GM12878 (cell line): ENCODE data around the gene TCERG1L. TPM values are rescaled to one million over a fixed set of nuclear protein-coding genes. Genes with fewer than 3 reads are reported as not detected.

Experiments
- ATAC-seq: fragments of 200-7000 bp; cut with Tn5 transposase; 3 replicates; pipeline ENCODE4 v1.9.1; 2020; ENCODE audit warnings: mild to moderate bottlenecking, moderate library complexity
- BruUV-seq: library from RNA; stranded (reverse); fragments of 400-500 nt; replicated peaks from 2 replicates; lab custom pipeline; 2021; lab: Mats Ljungman, UMichigan
- CTCF ChIA-PET: fragments of 300-600 bp; sonication (Branson Sonifier 250); formaldehyde crosslinking; extraction: SDS; loops from one replicate; lab custom pipeline; 2021; ENCODE audit warnings: inconsistent platforms; lab: Yijun Ruan, JAX
- POLR2A ChIA-PET: fragments of 350-600 bp; formaldehyde crosslinking; extraction: SDS; loops from one replicate; lab custom pipeline; 2021; ENCODE audit warnings: inconsistent platforms; lab: Charles Lee
- RAD21 ChIA-PET: fragments of 300-600 bp; sonication (Branson Sonifier 250); formaldehyde crosslinking; loops from one replicate; lab custom pipeline; 2023; ENCODE audit warnings: antibody characterized with exemption; ENCODE audit not compliant: unreplicated experiment; lab: Charles Lee
- SMC1A ChIA-PET: fragments of 300-600 bp; sonication (Branson Sonifier 250); formaldehyde crosslinking; loops from one replicate; lab custom pipeline; 2023; ENCODE audit not compliant: unreplicated experiment, uncharacterized antibody; lab: Charles Lee
- DNase-seq: peaks from one replicate; pipeline ENCODE4 v3.0.0-alpha.2; 2011; ENCODE audit warnings: low read depth, low spot score
- FAIRE-seq: peaks from 3 replicates; lab custom pipeline; 2011; peaks lifted over from hg19 to GRCh38; lab: Jason Lieb, UNC
- H2AFZ ChIP-seq: 2 replicates; pipeline ENCODE4 v1.6.0; 2011; ENCODE audit warnings: low read depth, low read length, control low read depth; ENCODE audit not compliant: control insufficient read depth
- H3K27ac ChIP-seq: 2 replicates; pipeline ENCODE4 v1.5.1; 2011; ENCODE audit warnings: control low read depth; ENCODE audit not compliant: control insufficient read depth, insufficient read depth
- H3K27me3 ChIP-seq, 2 experiments: replicated peaks in 1 of 2; 2 replicates each; pipeline versions ENCODE4 v1.6.0 to v1.6.1; 2011; ENCODE audit warnings: low read length in 1 of 2; ENCODE audit not compliant: control insufficient read depth in 2 of 2, insufficient read depth in 2 of 2
- H3K36me3 ChIP-seq, 2 experiments: 2 replicates each; pipeline ENCODE4 v1.5.1; 2011; ENCODE audit warnings: low read length in 1 of 2; ENCODE audit not compliant: control insufficient read depth in 2 of 2, insufficient read depth in 2 of 2
- H3K4me1 ChIP-seq: 2 replicates; pipeline ENCODE4 v1.6.1; 2011; ENCODE audit warnings: mild to moderate bottlenecking, low read length, moderate library complexity, mixed read lengths; ENCODE audit not compliant: control insufficient read depth, insufficient read depth
- H3K4me2 ChIP-seq: 2 replicates; pipeline ENCODE4 v1.6.0; 2011; ENCODE audit warnings: control low read depth; ENCODE audit not compliant: control insufficient read depth, insufficient read depth
- H3K4me3 ChIP-seq: fragments of 200-600 bp; sonication (generic); 2 replicates; pipeline ENCODE4 v1.5.1; 2016
- H3K79me2 ChIP-seq: 2 replicates; pipeline ENCODE4 v1.6.0; 2011; ENCODE audit warnings: low read length; ENCODE audit not compliant: control insufficient read depth, insufficient read depth
- H3K9ac ChIP-seq: 2 replicates; pipeline ENCODE4 v1.8.0; 2011; ENCODE audit warnings: low read length, control low read depth, mixed read lengths; ENCODE audit not compliant: control insufficient read depth, insufficient read depth
- H3K9me3 ChIP-seq: replicated peaks from 3 replicates; pipeline ENCODE4 v1.5.1; 2011; ENCODE audit warnings: mild to moderate bottlenecking, low read length; ENCODE audit not compliant: control insufficient read depth, insufficient read depth
- H4K20me1 ChIP-seq: 2 replicates; pipeline ENCODE4 v1.6.0; 2011; ENCODE audit not compliant: control insufficient read depth, insufficient read depth
- BACH1 ChIP-seq: fragments of 450-650 bp; IDR thresholded peaks from 2 replicates; pipeline ENCODE4 v1.6.1; 2017; ENCODE audit warnings: mild to moderate bottlenecking, borderline replicate concordance
- JUNB ChIP-seq: IDR thresholded peaks from 2 replicates; pipeline ENCODE4 v1.6.1; 2016; ENCODE audit warnings: antibody characterized with exemption, mild to moderate bottlenecking
- KLF5 ChIP-seq: fragments of 450-650 bp; IDR thresholded peaks from 2 replicates; pipeline ENCODE4 v1.6.1; 2014; ENCODE audit warnings: mild to moderate bottlenecking; ENCODE audit not compliant: partially characterized antibody
- NBN ChIP-seq: fragments of 450-650 bp; IDR thresholded peaks from 2 replicates; pipeline ENCODE4 v1.6.1; 2016
- PAX8 ChIP-seq: fragments of 450-650 bp; IDR thresholded peaks from 2 replicates; pipeline ENCODE4 v1.6.1; 2017; ENCODE audit warnings: mild to moderate bottlenecking, moderate library complexity
- PML ChIP-seq: IDR thresholded peaks from 2 replicates; pipeline ENCODE4 v1.6.1; 2012; ENCODE audit warnings: low read length, inconsistent platforms
- POLR2AphosphoS5 ChIP-seq: IDR thresholded peaks from 2 replicates; pipeline ENCODE4 v1.6.1; 2011; ENCODE audit warnings: mild to moderate bottlenecking, low read length, inconsistent platforms
- RAD51 ChIP-seq: fragments of 450-650 bp; IDR thresholded peaks from 2 replicates; pipeline ENCODE4 v1.6.1; 2016; ENCODE audit warnings: moderate library complexity, mild to moderate bottlenecking, inconsistent platforms
- SMC3 ChIP-seq: IDR thresholded peaks from 2 replicates; pipeline ENCODE4 v1.6.1; 2011; ENCODE audit warnings: low read length, improper control_type of control experiment, borderline replicate concordance
- TBL1XR1 ChIP-seq: IDR thresholded peaks from 2 replicates; pipeline ENCODE4 v1.6.1; 2012; ENCODE audit warnings: low read depth, low read length, improper control_type of control experiment
- WGBS: methylation state at CpG from one replicate; pipeline ENCODE4 v1.1.6; 2016; ENCODE audit warnings: low lambda C conversion rate; ENCODE audit not compliant: insufficient replicate concordance, insufficient coverage; ENCODE audit errors: missing lambda C conversion rate; 5-methylcytosine and 5-hydroxymethylcytosine counted together
- in situ Hi-C: fragments of 300-500 bp; cut with MboI; formaldehyde crosslinking; loops from 9 replicates; pipeline ENCODE4 v1.14.3; 2018; ENCODE audit warnings: mixed read lengths
- intact Hi-C: fragments of 100-400 bp; cut with micrococcal nuclease; formaldehyde crosslinking; loops from one replicate; pipeline ENCODE4 v1.14.2; 2022; ENCODE audit not compliant: unreplicated experiment
- polyA plus RNA-seq, 11 experiments: library from polyadenylated mRNA; depleted of rRNA in 4 of 11; unstranded in 6 of 11; stranded (reverse) in 5 of 11; fragments of >200 nt; fragmentation: Nextera tagmentation in 4 of 11; fragmentation: Illumina TruSeq in 1 of 11; extraction: Ambion mirVana in 4 of 11; extraction: Trizol in 1 of 11; gene quantifications; 1 replicate in 1 of 11; 2 replicates in 10 of 11; pipeline versions ENCODE4 v1.2.1 to v1.2.3, GENCODE V29; 2011 to 2016; ENCODE audit warnings: inconsistent platforms in 2 of 11, missing spikeins in 2 of 11, low read depth in 1 of 11
- total RNA-seq, 4 experiments: library from RNA; depleted of rRNA in 3 of 4; stranded (reverse); fragments of >200 nt in 3 of 4; fragmentation: Illumina TruSeq in 1 of 4; extraction: Trizol in 1 of 4; gene quantifications; 2 replicates each; pipeline versions ENCODE4 v1.2.1 to v1.2.3, GENCODE V29; 2013 to 2021
- TF ChIP-seq, protein P1 (sequence below): fragments of 450-650 bp; IDR thresholded peaks from 2 replicates; pipeline ENCODE4 v1.6.1; 2017; ENCODE audit warnings: mild to moderate bottlenecking, moderate library complexity
- TF ChIP-seq, protein P2 (sequence below): fragments of 450-650 bp; IDR thresholded peaks from 2 replicates; pipeline ENCODE4 v1.6.1; 2018; ENCODE audit warnings: borderline replicate concordance, mild to moderate bottlenecking; ENCODE audit not compliant: partially characterized antibody
- TF ChIP-seq, protein P3 (sequence below): fragments of 450-650 bp; IDR thresholded peaks from 2 replicates; pipeline ENCODE4 v1.6.1; 2017; ENCODE audit warnings: low read depth, mild to moderate bottlenecking, moderate library complexity
- TF ChIP-seq, protein P4 (sequence below): IDR thresholded peaks from 2 replicates; pipeline ENCODE4 v1.6.1; 2011; ENCODE audit warnings: borderline replicate concordance, low read depth, mild to moderate bottlenecking, moderate library complexity, low read length; ENCODE audit not compliant: insufficient read depth, poor library complexity, severe bottlenecking

TCERG1L gene
- total and polyA plus RNA-seq, 10 of the 15 experiments (the other 5 are each of a cell fraction or from before 2014, with no cell fraction given) = not detected

DNA sequence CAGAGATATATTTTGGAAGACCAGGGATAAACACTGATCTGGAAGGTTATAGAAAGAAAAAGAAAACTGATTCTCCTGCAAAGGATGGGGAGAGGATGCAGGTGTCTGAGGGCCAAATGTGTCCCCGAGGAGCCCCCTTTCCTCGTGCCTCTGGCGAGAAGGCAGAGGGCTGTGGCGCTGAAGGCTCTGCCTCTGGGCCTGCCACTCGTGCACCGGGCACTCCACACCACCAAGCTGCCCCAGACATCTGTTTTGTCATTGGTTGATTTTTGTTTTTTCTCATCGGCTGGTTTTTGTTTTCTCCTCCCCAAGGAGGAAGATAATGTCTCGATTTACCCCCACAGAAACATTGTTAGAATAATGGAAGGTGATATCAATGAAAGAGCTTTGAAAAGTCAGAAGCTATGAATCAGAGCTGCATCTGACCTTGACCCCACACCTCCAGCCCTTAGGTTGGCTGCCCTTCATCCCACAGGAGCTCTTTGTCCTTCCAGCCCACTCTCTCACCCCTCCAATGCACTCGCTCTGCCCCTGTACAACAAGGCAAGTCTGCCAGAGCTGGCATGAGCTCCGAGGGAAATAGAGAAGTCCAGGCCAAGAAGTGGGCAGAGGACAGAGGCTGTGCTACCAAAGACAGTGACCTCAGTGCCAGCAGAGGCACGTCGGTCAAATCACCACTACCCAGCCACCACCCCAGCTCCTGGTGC lies 124.8 kb downstream of the TCERG1L start:
- Histone ChIP-seq H3K4me2 (no peak overlapping the region), H3K27me3 (no peaks in the 10 kb centered on the region), H3K9me3 (no peaks in the 10 kb centered on the region), H3K4me3 (no peak overlapping the region), H4K20me1 (no peaks in the 10 kb centered on the region), H3K9ac (no peak overlapping the region), H3K27ac (no peak overlapping the region), H3K4me1 (no peaks in the 10 kb centered on the region), H3K36me3 (no peaks in the 10 kb centered on the region), H3K79me2 (no peaks in the 10 kb centered on the region), H2AFZ (no peak overlapping the region)
- FAIRE-seq (no peak), ATAC-seq (no peak), DNase-seq (no peak)
- SMC1A ChIA-PET = no interaction called here
- CTCF ChIA-PET = no interaction called here
- POLR2A ChIA-PET = no interaction called here
- intact Hi-C loops (no loop called here), in situ Hi-C loops (no loop called here)
- 14% methylated on average over 12 of the region's 12 CpGs for WGBS
- no TSS peak for BruUV-seq
- no peak for TF ChIP-seq RAD51
- no peak for TF ChIP-seq NBN
- TF ChIP-seq SMC3 = no peak
- TF ChIP-seq KLF5 = no peak
- no peak for TF ChIP-seq PAX8
- TF ChIP-seq, protein P1, sequence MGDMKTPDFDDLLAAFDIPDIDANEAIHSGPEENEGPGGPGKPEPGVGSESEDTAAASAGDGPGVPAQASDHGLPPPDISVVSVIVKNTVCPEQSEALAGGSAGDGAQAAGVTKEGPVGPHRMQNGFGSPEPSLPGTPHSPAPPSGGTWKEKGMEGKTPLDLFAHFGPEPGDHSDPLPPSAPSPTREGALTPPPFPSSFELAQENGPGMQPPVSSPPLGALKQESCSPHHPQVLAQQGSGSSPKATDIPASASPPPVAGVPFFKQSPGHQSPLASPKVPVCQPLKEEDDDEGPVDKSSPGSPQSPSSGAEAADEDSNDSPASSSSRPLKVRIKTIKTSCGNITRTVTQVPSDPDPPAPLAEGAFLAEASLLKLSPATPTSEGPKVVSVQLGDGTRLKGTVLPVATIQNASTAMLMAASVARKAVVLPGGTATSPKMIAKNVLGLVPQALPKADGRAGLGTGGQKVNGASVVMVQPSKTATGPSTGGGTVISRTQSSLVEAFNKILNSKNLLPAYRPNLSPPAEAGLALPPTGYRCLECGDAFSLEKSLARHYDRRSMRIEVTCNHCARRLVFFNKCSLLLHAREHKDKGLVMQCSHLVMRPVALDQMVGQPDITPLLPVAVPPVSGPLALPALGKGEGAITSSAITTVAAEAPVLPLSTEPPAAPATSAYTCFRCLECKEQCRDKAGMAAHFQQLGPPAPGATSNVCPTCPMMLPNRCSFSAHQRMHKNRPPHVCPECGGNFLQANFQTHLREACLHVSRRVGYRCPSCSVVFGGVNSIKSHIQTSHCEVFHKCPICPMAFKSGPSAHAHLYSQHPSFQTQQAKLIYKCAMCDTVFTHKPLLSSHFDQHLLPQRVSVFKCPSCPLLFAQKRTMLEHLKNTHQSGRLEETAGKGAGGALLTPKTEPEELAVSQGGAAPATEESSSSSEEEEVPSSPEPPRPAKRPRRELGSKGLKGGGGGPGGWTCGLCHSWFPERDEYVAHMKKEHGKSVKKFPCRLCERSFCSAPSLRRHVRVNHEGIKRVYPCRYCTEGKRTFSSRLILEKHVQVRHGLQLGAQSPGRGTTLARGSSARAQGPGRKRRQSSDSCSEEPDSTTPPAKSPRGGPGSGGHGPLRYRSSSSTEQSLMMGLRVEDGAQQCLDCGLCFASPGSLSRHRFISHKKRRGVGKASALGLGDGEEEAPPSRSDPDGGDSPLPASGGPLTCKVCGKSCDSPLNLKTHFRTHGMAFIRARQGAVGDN = no peak
- TF ChIP-seq POLR2AphosphoS5 = no peak
- no peak for TF ChIP-seq PML
- TF ChIP-seq, protein P2, sequence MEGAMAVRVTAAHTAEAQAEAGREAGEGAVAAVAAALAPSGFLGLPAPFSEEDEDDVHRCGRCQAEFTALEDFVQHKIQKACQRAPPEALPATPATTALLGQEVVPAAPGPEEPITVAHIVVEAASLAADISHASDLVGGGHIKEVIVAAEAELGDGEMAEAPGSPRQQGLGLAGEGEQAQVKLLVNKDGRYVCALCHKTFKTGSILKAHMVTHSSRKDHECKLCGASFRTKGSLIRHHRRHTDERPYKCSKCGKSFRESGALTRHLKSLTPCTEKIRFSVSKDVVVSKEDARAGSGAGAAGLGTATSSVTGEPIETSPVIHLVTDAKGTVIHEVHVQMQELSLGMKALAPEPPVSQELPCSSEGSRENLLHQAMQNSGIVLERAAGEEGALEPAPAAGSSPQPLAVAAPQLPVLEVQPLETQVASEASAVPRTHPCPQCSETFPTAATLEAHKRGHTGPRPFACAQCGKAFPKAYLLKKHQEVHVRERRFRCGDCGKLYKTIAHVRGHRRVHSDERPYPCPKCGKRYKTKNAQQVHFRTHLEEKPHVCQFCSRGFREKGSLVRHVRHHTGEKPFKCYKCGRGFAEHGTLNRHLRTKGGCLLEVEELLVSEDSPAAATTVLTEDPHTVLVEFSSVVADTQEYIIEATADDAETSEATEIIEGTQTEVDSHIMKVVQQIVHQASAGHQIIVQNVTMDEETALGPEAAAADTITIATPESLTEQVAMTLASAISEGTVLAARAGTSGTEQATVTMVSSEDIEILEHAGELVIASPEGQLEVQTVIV = no peak
- TF ChIP-seq, protein P3, sequence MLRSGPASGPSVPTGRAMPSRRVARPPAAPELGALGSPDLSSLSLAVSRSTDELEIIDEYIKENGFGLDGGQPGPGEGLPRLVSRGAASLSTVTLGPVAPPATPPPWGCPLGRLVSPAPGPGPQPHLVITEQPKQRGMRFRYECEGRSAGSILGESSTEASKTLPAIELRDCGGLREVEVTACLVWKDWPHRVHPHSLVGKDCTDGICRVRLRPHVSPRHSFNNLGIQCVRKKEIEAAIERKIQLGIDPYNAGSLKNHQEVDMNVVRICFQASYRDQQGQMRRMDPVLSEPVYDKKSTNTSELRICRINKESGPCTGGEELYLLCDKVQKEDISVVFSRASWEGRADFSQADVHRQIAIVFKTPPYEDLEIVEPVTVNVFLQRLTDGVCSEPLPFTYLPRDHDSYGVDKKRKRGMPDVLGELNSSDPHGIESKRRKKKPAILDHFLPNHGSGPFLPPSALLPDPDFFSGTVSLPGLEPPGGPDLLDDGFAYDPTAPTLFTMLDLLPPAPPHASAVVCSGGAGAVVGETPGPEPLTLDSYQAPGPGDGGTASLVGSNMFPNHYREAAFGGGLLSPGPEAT = no peak
- TF ChIP-seq JUNB = no peak
- no peak for TF ChIP-seq BACH1
- no peak for TF ChIP-seq TBL1XR1
- TF ChIP-seq, protein P4, sequence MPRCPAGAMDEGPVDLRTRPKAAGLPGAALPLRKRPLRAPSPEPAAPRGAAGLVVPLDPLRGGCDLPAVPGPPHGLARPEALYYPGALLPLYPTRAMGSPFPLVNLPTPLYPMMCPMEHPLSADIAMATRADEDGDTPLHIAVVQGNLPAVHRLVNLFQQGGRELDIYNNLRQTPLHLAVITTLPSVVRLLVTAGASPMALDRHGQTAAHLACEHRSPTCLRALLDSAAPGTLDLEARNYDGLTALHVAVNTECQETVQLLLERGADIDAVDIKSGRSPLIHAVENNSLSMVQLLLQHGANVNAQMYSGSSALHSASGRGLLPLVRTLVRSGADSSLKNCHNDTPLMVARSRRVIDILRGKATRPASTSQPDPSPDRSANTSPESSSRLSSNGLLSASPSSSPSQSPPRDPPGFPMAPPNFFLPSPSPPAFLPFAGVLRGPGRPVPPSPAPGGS = no peak
- RAD21 ChIA-PET = no interaction called here
